Testis (tissue), 3 donors: ENCODE measurements around the gene PRKAG2. TPM values are rescaled to one million over a fixed set of nuclear protein-coding genes. Genes with fewer than 3 reads are reported as not detected.

Experiments used
- DNase-seq: peaks from one replicate; pipeline ENCODE4 v3.0.0-alpha.2; 2019
- H3K27ac ChIP-seq, 2 donors: fragments of 200-600 bp; sonication (generic); one replicate each; pipeline ENCODE4 v1.5.1; 2019
- H3K27me3 ChIP-seq: fragments of 200-600 bp; sonication (generic); one replicate; pipeline ENCODE4 v1.5.1; 2019
- H3K36me3 ChIP-seq: fragments of 200-600 bp; sonication (generic); one replicate; pipeline ENCODE4 v1.5.1; 2017; ENCODE audit warnings: low read depth; ENCODE audit errors: missing control alignments
- H3K4me1 ChIP-seq: fragments of 200-600 bp; sonication (generic); one replicate; pipeline ENCODE4 v1.5.1; 2019
- H3K4me3 ChIP-seq, 2 donors: fragments of 200-600 bp; sonication (generic); one replicate each; pipeline ENCODE4 v1.5.1; 2017 to 2019
- H3K9me3 ChIP-seq: fragments of 200-600 bp; sonication (generic); one replicate; pipeline ENCODE4 v1.5.1; 2017
- CTCF ChIP-seq, 3 experiments: fragments of 450-650 bp in 2 of 3; fragments of 200-600 bp in 1 of 3; sonication (generic) in 1 of 3; IDR thresholded peaks; one replicate each; pipeline ENCODE4 v1.5.1; 2016 to 2019; ENCODE audit warnings: antibody characterized with exemption in 3 of 3, mild to moderate bottlenecking in 2 of 3, moderate library complexity in 1 of 3
- POLR2A ChIP-seq: fragments of 450-650 bp; IDR thresholded peaks from one replicate; pipeline ENCODE4 v1.6.1; 2017; ENCODE audit warnings: antibody characterized with exemption, mild to moderate bottlenecking, moderate library complexity
- WGBS, 2 donors: methylation state at CpG; one replicate each; pipeline ENCODE4 v1.1.5; 2018; 5-methylcytosine and 5-hydroxymethylcytosine counted together
- intact Hi-C: fragments of 100-400 bp; cut with DNase I; formaldehyde crosslinking; loops from one replicate; pipeline ENCODE4 v1.15.1; 2023; ENCODE audit warnings: low total_unique reads
- polyA plus RNA-seq: library from polyadenylated mRNA; stranded (reverse); fragments of 350-450 nt; fragmentation: Illumina TruSeq; extraction: RNeasy Lipid Tissue Mini Kit (QIAGEN cat#74804); gene quantifications from one replicate; pipeline ENCODE4 v1.2.3, GENCODE V29; 2014; ENCODE audit warnings: low read depth, low replicate concordance; ENCODE audit not compliant: insufficient read depth
- total RNA-seq, 2 donors: library from RNA; depleted of rRNA; stranded (reverse); fragments of >200 nt; gene quantifications; one replicate each; pipeline ENCODE4 v1.2.3, GENCODE V29; 2016

Gene PRKAG2
- total and polyA plus RNA-seq, 3 donors from 2014 or later = 27.9 to 28.7 (median 28.6) TPM

DNA sequence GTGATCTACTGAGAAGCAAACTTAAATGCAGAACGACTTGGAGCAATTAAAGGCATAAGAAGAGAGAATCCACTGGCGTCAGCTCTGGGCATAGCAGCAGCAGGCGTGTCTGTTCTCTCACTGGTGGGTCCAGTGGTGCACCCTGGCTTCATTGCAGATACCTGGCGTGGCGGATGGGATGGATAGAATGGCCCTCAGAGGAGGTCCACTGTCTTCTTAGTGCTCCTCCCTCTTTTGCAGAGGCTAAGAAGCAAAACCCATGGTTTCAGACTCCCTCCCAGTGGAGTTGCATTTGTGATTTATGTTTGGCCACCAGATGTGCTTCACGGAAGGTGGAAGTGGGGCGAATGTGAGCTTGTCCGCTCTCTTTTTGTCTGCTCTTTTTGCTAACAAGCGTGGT lies 28.4 kb upstream of the PRKAG2 start:
- Histone ChIP-seq H3K4me3 (no peak overlapping the region), H3K9me3 (no peaks in the 10 kb centered on the region), H3K27me3 (no peaks in the 10 kb centered on the region), H3K36me3 (no peaks in the 10 kb centered on the region), H3K4me1 (no peaks in the 10 kb centered on the region), H3K27ac (no peak overlapping the region)
- no peak for DNase-seq
- 64 to 68% methylated on average over 9 of the region's 9 CpGs for WGBS, 2 donors
- TF ChIP-seq POLR2A = no peak
- TF ChIP-seq CTCF (IDR thresholded peaks at IDR 0.05) = no peak
- intact Hi-C loops = no loop called here

- no peaks in the 10 kb centered on the region for H3K4me1 ChIP-seq
- H3K27me3 ChIP-seq = no peaks in the 10 kb centered on the region
- no peak overlapping the region for H3K27ac ChIP-seq
- no peaks in the 10 kb centered on the region for H3K36me3 ChIP-seq
- 76 to 81% methylated on average over 7 of the region's 7 CpGs for WGBS, 2 donors
- H3K9me3 ChIP-seq = no peaks in the 10 kb centered on the region
- DNase-seq = no peak
- no peak for TF ChIP-seq CTCF (IDR thresholded peaks at IDR 0.05)
- TF ChIP-seq POLR2A = no peak
- H3K4me3 ChIP-seq = no peak overlapping the region
- intact Hi-C loops = no loop called here
Observed at GRCh38 chr7:151904270-151904669, 27.4 kb upstream of the PRKAG2 start.

GRCh38 chr7:151903249-151904032 lies 26.5 kb upstream of the PRKAG2 start:
- Histone ChIP-seq H3K27ac (no peak overlapping the region), H3K36me3 (no peaks in the 10 kb centered on the region), H3K9me3 (no peaks in the 10 kb centered on the region), H3K4me1 (no peaks in the 10 kb centered on the region), H3K27me3 (no peaks in the 10 kb centered on the region), H3K4me3 (no peak overlapping the region)
- no peak for DNase-seq
- intact Hi-C loops = no loop called here
- 68 to 76% methylated on average over 8 to 9 of the region's 9 CpGs for WGBS, 2 donors
- no peak for TF ChIP-seq POLR2A
- no peak for TF ChIP-seq CTCF (IDR thresholded peaks at IDR 0.05)

GRCh38 chr7:151902311-151902710 lies 25.4 kb upstream of the PRKAG2 start:
- Histone ChIP-seq H3K36me3 (no peaks in the 10 kb centered on the region), H3K27me3 (no peaks in the 10 kb centered on the region), H3K27ac (no peak overlapping the region), H3K9me3 (no peaks in the 10 kb centered on the region), H3K4me3 (peak overlapping the region in 1 of 2 donors; percentile 17), H3K4me1 (no peaks in the 10 kb centered on the region)
- no peak for DNase-seq
- WGBS, 2 donors = 50 to 56% methylated on average over 17 of the region's 17 CpGs
- intact Hi-C loops = no loop called here
- TF ChIP-seq CTCF (IDR thresholded peaks at IDR 0.05) (no peak), POLR2A (no peak)

DNA sequence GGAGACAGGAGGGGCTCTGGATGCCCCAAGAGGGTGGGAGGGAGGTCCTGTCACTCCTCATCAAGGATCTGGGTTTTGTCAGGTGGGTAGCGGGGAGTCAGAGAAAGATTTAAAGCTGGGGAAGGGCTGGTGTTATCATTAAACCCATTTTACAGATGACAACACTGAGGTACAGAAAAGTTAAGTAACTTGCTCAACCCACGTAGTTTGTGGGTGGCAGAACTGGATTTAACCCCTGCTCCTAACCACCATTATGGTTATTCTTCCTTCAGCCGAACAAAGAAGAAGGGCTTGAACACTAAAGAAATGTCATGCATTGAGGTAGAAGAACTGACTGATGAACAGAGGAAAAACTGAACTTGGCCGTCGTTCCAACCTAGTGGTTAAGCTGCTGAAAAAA lies 24.9 kb upstream of the PRKAG2 start:
- Histone ChIP-seq H3K27ac (no peak overlapping the region), H3K27me3 (no peaks in the 10 kb centered on the region), H3K4me1 (no peaks in the 10 kb centered on the region), H3K4me3 (no peak overlapping the region), H3K9me3 (no peaks in the 10 kb centered on the region), H3K36me3 (no peaks in the 10 kb centered on the region)
- DNase-seq = no peak
- TF ChIP-seq CTCF (IDR thresholded peaks at IDR 0.05) (no peak), POLR2A (no peak)
- WGBS, 2 donors = 66 to 69% methylated on average over 5 of the region's 5 CpGs
- intact Hi-C loops = no loop called here
